ENCODE data around the gene KCNJ11.

DNA sequence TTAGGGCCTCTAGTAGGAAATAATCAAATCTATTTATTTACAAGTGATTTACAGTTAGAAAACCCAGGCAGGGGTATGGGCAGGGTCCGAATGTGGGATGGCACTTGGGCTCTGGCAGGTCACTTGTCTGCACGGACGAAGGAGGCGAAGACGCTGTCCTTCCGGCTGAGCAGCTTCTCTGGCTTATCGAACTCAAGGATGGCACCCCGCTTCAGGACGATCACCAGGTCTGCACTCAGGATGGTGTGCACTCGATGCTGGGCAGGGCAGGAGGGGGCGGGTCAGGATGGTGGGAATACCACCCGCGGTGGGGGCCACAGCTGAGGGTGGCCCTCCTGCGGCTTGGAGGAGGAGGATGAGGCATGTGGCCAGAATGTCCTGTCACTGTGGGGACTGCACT is 4.4 kb upstream of the KCNJ11 start:
- TF ChIP-seq CTCF (IDR thresholded peaks at IDR 0.05; ENCODE audit: extremely low read depth in 1 of 2, insufficient read depth in 1 of 2, low read depth in 1 of 2, low read length in 2 of 2) (no peak), MYC (IDR thresholded peaks at IDR 0.05; ENCODE audit: low read depth, low read length) (no peak), EZH2 (IDR thresholded peaks at IDR 0.05; ENCODE audit: borderline replicate concordance, low read depth, low read length, severe bottlenecking) (no peak), POLR2A (IDR thresholded peaks at IDR 0.05; ENCODE audit: low read depth, low read length) (no peak), MAX (IDR thresholded peaks at IDR 0.05; ENCODE audit: insufficient read depth, insufficient read length) (no peak), POLR2AphosphoS5 (IDR thresholded peaks at IDR 0.05; ENCODE audit: insufficient read depth, low read depth, low read length) (no peak), JUN (IDR thresholded peaks at IDR 0.05; ENCODE audit: borderline replicate concordance, insufficient read depth, insufficient read length, low read depth) (no peak), GATA2 (IDR thresholded peaks at IDR 0.05; ENCODE audit: insufficient read depth, insufficient read length, low read depth, low read length) (no peak)

All from endothelial cell of umbilical vein (primary cell).